Right atrium auricular region (tissue), 2 donors: Measurements from ENCODE around the gene EMC10. TPM values are rescaled to one million over a fixed set of nuclear protein-coding genes. Genes with fewer than 3 reads are reported as not detected.

Source experiments
- DNase-seq: peaks from one replicate; pipeline ENCODE4 v3.0.0-alpha.2; 2019; ENCODE audit warnings: low spot score
- H3K27ac ChIP-seq, 2 donors: fragments of 200-600 bp; sonication (generic); 1 replicate in 1 of 2; 2 replicates in 1 of 2; pipeline ENCODE4 v1.5.1; 2016 to 2019
- H3K27me3 ChIP-seq, 2 donors: fragments of 200-600 bp; sonication (generic); one replicate each; pipeline versions ENCODE4 v1.5.1 to v1.6.0; 2017 to 2019
- H3K36me3 ChIP-seq: fragments of 200-600 bp; sonication (generic); one replicate; pipeline ENCODE4 v1.5.1; 2016
- H3K4me1 ChIP-seq, 2 donors: fragments of 200-600 bp; sonication (generic); one replicate each; pipeline versions ENCODE4 v1.5.1 to v1.6.0; 2017 to 2019
- H3K4me3 ChIP-seq, 2 donors: fragments of 200-600 bp; sonication (generic); 1 replicate in 1 of 2; 2 replicates in 1 of 2; pipeline ENCODE4 v1.5.1; 2017 to 2019; ENCODE audit warnings: mild to moderate bottlenecking in 1 of 2, moderate library complexity in 1 of 2
- H3K9me3 ChIP-seq, 2 donors: fragments of 200-600 bp; sonication (generic); one replicate each; pipeline ENCODE4 v1.5.1; 2019
- total RNA-seq, 2 donors: library from RNA; depleted of rRNA; stranded (reverse); fragments of >200 nt; gene quantifications; one replicate each; pipeline ENCODE4 v1.1.0, GENCODE V29; 2016
- TF ChIP-seq, protein P1 (sequence below), 2 donors: fragments of 200-600 bp; sonication (generic); IDR thresholded peaks; one replicate each; pipeline ENCODE4 v1.5.1; 2019; ENCODE audit warnings: antibody characterized with exemption in 2 of 2

Gene EMC10
- total RNA-seq, 2 donors from 2014 or later = 94.9 to 112 TPM

DNA sequence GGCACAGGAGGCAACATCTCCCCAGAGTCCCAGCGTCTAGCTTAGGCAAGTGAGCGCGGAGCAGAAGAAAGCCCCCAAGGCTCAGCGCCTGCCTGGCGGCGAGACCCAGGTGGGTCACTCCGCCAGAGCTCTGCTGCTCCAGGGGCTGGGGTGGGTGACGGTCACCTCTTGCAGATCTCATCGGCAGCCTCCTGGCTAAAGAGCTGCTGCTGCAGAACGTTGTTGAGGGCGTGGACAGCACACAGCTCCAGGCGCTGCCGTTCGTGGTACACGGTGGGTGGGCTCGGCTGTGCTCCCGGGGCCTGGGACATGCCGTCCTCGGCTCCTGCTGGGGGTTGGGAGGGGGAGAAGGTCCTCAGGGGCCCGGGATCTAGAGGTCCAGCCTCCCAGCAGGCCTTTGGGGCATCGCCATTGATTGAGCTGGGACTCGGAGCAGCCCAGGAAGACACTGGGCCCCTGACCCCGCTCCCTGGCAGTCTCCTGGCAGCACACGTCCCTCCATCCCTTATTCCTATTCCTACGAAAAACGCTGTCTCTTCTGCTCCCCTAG is 33.9 kb downstream of the EMC10 start:
- H3K27ac ChIP-seq = peak overlapping the region; percentile 72 to 79

DNA sequence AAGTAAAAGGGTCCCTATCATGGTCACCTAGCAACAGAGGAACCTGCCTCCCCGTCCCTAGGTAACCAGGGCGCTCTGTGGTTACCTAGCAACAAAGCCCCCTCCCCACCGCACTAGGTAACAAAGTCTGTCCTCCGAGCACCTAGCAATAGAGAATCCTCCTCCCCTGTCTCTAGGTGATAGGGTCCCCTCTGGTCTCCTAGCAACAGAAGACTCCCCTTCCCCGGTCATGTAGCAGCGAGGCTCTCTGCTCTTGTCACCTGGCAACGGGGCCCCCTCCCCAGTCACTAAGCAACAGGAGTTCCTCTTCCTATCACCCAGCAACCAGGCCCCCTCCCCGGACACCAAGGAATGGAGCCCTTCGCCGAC is 34.4 kb downstream of the EMC10 start:
- Histone ChIP-seq H3K4me3 (peak overlapping the region; percentile 63 to 71), H3K36me3 (no peaks in the 10 kb centered on the region), H3K9me3 (no peaks in the 10 kb centered on the region), H3K27ac (peak overlapping the region; percentile 72 to 79), H3K27me3 (no peaks in the 10 kb centered on the region), H3K4me1 (peaks cover 0 to 27% of the 10 kb centered on the region in 2 donors)
- TF ChIP-seq, protein P1, sequence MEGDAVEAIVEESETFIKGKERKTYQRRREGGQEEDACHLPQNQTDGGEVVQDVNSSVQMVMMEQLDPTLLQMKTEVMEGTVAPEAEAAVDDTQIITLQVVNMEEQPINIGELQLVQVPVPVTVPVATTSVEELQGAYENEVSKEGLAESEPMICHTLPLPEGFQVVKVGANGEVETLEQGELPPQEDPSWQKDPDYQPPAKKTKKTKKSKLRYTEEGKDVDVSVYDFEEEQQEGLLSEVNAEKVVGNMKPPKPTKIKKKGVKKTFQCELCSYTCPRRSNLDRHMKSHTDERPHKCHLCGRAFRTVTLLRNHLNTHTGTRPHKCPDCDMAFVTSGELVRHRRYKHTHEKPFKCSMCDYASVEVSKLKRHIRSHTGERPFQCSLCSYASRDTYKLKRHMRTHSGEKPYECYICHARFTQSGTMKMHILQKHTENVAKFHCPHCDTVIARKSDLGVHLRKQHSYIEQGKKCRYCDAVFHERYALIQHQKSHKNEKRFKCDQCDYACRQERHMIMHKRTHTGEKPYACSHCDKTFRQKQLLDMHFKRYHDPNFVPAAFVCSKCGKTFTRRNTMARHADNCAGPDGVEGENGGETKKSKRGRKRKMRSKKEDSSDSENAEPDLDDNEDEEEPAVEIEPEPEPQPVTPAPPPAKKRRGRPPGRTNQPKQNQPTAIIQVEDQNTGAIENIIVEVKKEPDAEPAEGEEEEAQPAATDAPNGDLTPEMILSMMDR (IDR thresholded peaks at IDR 0.05) = no peak
- DNase-seq = no peak

More for the DNA sequence above, 33.9 kb downstream of the EMC10 start:
- DNase-seq = no peak
- TF ChIP-seq, protein P1 (IDR thresholded peaks at IDR 0.05) = no peak
- Histone ChIP-seq H3K36me3 (no peaks in the 10 kb centered on the region), H3K9me3 (no peaks in the 10 kb centered on the region), H3K4me3 (peak overlapping the region; percentile 63 to 71), H3K27me3 (no peaks in the 10 kb centered on the region), H3K4me1 (peaks cover 0 to 27% of the 10 kb centered on the region in 2 donors)

DNA sequence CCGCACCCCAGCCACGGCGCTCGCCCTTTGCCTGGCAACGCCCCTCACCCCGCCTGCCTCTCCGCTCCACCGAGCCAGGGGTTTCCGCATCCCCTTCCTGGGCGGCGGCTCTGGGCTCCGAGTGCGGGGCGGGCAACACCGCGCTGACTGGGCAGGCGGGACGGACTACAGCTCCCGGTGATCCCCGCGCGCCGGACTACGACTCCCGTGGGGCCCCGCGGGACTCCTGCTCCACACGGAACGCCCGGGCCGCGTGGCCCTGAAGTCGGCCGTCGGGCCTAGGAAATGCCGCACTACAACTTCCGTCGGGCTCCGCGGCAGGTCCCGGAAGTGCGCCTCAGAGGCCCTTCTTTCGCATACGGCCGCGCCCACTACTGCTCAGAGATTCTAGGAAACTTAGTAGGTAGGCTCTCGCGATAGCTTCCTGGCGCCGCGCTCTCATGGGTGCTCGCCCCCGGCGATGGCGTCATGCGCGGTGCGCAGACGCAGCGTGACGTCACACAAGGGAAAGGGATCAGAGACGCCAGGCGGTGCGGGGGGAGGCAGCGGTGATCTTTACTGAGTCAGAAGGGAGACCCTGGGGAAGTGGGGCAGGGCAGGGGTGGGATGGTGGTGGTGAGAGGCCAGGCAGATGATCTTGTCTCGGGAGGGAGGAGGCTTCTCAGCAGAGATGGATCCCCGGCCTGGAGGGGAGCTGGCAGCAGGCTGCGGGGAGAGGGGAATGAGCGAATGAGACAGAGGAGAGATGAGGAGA is 34.9 kb downstream of the EMC10 start, which contains the start of gene JOSD2:
JOSD2 (minus strand) TSS at position 123 of the 754 bp plus-strand sequence. CDS start 760 bp downstream, outside the sequence.
- no peaks in the 10 kb centered on the region for H3K36me3 ChIP-seq
- H3K27ac ChIP-seq = peak within 1 kb of the TSS; percentile 72 to 79
- no peaks in the 10 kb centered on the region for H3K27me3 ChIP-seq
- peak; percentile 99 for DNase-seq
- TF ChIP-seq, protein P1 (IDR thresholded peaks at IDR 0.05) = peak in 1 of 2 donors; percentile 18
- peaks cover 0 to 27% of the 10 kb centered on the region in 2 donors for H3K4me1 ChIP-seq
- H3K4me3 ChIP-seq = peak within 1 kb of the TSS; percentile 63 to 71
- no peaks in the 10 kb centered on the region for H3K9me3 ChIP-seq

DNA sequence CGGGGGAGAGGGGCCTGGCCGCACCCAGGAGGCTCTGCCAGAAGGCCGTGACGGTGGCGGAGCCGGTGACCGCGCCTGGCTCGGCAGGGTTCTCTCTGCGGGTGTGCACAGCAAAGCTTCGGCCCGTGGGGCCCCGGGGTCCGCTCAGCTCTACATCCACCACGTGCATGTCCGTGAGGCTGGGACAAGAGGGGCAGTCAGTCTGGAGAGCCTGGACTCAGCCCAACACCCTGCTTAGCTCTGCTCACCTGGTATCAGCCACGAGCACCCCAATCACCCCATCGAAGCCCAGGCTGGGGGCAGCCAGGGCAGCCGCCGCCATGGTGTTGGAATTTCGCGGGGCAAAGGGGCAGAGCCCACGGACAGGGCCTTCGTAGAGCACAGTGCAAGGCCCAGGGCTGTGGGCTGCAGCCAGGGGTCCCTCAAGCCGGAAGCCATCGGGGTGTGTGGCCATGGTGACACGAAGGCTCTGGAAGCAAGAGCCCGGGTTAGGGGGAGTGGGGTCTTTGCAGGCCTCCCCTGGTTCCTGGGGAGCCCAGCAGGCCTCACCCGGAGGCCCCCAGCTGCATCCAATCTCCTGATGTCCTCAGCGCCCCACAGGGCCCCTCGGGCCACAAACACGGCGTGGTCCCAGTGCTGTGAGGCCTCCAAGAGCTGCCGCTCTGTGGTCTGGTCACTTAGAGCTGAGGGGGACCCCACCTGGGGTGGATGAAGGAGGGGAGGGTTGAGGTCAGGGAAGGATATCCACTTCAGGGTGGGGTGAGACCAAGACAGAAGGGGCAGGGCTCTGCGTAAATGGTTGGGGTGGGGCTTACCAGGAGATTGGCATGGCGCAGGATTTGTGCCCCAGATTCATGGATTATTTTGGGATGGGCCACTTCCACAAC is 36.0 kb downstream of the EMC10 start:
- H3K36me3 ChIP-seq = no peaks in the 10 kb centered on the region
- TF ChIP-seq, protein P1 (IDR thresholded peaks at IDR 0.05) = no peak
- no peaks in the 10 kb centered on the region for H3K9me3 ChIP-seq
- peaks cover 0 to 27% of the 10 kb centered on the region in 2 donors for H3K4me1 ChIP-seq
- no peak overlapping the region for H3K4me3 ChIP-seq
- H3K27me3 ChIP-seq = no peaks in the 10 kb centered on the region
- peak overlapping the region; percentile 72 to 79 for H3K27ac ChIP-seq
- DNase-seq = no peak

DNA sequence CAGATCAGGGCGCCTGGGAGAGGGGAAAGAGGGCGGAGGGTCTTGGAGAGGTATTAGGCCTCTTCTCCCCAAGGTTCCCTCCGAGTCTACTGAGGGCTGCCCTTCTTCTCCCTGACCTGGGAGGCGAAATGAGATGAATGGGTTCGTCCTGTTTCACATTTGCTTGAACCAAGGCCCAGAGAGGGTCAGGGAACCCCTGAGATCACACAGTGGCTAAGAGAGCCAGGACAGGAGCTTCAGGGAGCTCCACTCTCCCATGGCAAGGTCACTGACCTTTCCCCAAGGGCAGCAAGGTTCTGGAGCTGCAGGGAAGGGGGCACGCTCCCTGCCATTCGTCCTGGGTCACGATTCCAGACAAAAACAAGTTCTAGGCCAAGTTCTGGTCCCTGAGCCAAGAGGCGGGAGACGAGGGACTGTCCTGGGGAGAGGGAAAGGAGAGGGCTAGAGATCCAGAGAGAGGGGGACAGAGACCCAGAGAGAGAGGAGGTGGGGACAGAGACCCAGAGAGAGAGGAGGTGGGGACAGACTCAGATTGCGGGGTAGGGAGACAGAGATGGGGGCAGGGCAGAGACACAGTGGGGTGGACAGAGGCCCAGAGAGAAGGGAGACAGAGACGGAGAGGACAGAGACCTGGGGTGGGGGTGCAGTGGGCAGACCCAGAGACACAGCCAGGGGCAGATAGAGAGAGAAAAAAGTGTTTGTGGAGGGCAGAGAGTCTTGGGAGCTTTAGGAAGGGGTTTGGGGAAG is 36.9 kb downstream of the EMC10 start:
- no peaks in the 10 kb centered on the region for H3K27me3 ChIP-seq
- no peak overlapping the region for H3K4me3 ChIP-seq
- no peaks in the 10 kb centered on the region for H3K9me3 ChIP-seq
- H3K4me1 ChIP-seq = peaks cover 0 to 23% of the 10 kb centered on the region in 2 donors
- H3K36me3 ChIP-seq = no peaks in the 10 kb centered on the region
- TF ChIP-seq, protein P1 (IDR thresholded peaks at IDR 0.05) = no peak
- no peak overlapping the region for H3K27ac ChIP-seq
- DNase-seq = no peak
